ENCODE data around the gene FGD4.
"Not testable (repeated sequence)": the region's sequence is repeated elsewhere in the genome, so short reads cannot be mapped to it uniquely, and the experiment has no call there.

The FGD4 gene

DNA sequence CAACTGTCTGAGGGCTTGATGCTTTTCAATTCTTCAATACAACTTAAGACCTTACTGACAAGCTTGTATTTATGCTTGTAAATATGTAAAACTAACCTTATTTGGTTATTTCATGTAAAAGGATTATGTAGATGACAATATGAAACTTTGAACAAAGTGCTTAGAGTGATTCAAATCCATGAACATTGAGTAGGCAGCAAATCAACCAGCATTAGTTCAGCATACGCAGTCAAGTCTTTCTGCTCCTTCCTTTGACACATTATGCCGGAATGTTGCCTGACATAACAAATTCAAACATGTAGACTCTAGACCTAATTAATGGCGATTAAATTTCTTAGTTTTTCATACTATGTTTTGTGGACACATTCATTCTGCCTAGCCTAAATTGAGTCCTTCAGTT is 105.2 kb downstream of the FGD4 start:
- DNase-seq (ENCODE audit: low read depth): no peak
- TF ChIP-seq, protein P1, sequence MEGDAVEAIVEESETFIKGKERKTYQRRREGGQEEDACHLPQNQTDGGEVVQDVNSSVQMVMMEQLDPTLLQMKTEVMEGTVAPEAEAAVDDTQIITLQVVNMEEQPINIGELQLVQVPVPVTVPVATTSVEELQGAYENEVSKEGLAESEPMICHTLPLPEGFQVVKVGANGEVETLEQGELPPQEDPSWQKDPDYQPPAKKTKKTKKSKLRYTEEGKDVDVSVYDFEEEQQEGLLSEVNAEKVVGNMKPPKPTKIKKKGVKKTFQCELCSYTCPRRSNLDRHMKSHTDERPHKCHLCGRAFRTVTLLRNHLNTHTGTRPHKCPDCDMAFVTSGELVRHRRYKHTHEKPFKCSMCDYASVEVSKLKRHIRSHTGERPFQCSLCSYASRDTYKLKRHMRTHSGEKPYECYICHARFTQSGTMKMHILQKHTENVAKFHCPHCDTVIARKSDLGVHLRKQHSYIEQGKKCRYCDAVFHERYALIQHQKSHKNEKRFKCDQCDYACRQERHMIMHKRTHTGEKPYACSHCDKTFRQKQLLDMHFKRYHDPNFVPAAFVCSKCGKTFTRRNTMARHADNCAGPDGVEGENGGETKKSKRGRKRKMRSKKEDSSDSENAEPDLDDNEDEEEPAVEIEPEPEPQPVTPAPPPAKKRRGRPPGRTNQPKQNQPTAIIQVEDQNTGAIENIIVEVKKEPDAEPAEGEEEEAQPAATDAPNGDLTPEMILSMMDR (IDR thresholded peaks at IDR 0.05; ENCODE audit: low read depth, low read length, missing control alignments): no peak

DNA sequence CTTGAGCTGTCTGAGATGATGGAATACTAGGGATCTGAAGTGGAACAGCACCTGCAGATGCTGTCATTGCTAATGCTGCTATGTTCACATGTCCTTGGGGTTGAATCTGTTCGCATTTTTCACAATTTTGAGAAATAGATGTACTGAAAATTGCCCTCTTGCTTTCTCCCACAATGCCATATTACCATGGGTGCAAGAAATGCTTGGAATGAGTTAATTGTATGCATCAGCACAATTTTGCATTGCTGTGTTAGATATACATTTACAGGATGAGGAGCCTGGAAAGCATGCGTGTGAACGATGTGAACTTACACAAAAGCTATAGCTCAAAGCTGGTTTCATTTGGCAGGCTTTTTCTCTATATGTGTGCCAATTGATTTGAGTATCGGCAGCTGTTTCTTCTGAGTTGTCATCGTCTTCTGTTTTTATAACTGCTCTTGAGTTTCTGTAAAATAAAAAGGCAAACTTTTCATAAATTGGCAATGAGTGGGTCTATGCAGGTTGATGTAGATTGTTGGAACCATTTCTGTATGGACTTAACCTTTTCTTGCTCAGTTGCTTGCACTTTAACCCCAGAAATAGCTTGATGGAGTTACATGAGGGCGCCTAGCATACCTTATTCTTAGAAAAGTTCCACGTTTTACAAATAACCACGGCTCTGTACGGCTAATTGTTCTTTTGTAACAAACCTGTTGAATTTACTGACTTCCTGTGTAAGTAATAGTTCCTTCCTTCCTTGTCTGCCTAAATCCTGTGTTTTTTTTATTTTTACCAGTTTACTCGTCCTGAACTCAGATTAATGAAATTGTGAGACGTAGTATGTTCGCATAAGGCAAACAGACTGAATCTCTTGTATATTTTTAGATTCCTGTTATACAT is 105.9 kb downstream of the FGD4 start:
- H3K4me3 ChIP-seq (ENCODE audit: low read depth, low read length): no peak overlapping the region
- TF ChIP-seq, protein P1 (IDR thresholded peaks at IDR 0.05; ENCODE audit: low read depth, low read length, missing control alignments): no peak
- DNase-seq (ENCODE audit: low read depth): no peak

More for the DNA sequence above, 105.2 kb downstream of the FGD4 start:
- no peak overlapping the region for H3K4me3 ChIP-seq (ENCODE audit: low read depth, low read length)

DNA sequence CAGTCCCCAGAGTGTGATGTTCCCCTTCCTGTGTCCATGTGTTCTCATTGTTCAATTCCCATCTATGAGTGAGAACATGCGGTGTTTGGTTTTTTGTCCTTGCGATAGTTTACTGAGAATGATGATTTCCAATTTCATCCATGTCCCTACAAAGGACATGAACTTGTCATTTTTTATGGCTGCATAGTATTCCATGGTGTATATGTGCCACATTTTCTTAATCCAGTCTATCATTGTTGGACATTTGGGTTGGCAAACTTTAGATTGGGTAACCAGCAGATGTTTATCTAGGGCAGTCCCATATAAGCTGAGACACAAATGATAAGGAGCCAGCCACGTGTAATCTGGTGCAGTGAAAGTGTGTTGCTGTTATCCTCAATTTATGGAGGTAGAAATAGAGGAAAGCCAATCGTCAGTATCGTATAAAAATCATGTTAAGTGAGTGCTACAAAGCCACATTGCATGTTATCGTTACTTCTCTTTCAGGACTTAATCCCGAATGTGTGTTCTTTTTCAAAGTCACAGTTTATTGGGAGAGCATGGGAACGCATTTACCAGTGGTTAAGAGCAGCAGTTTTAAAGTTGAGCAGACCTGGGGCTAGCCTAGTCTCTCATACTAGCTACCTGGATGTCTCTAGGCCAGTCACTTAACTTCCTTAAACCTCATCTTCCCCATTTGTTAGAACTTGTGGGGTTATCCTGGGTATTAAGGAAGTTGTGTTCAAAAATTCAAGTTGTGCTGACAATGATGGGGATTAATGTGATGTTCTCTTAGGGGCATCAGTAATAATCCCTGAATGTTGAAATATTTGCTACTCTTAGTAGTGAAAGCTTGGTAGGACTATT is 108.0 kb downstream of the FGD4 start:
- H3K4me3 ChIP-seq (ENCODE audit: low read depth, low read length); DNase-seq (ENCODE audit: low read depth): not testable (repeated sequence)

DNA sequence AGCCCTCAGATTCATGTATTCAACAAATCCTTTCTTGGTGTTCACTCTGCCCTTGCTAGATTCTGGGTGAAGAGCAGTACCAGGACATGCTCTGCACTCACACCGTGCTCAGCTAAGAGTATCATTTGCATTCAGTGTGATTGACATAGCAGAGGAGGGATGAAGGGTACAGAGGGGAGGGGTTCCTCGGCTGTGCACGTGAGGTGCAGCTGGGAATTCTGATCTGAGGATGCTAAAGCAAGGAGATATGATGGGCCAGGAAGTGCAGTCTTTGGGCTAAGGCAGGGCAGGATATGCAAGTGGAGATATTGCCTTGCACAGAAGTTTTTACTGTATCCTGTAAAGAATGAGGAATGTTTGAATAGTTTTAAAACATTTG is 108.6 kb downstream of the FGD4 start:
- TF ChIP-seq, protein P1 (IDR thresholded peaks at IDR 0.05; ENCODE audit: low read depth, low read length, missing control alignments): no peak
- DNase-seq (ENCODE audit: low read depth): no peak
- no peak overlapping the region for H3K4me3 ChIP-seq (ENCODE audit: low read depth, low read length)

DNA sequence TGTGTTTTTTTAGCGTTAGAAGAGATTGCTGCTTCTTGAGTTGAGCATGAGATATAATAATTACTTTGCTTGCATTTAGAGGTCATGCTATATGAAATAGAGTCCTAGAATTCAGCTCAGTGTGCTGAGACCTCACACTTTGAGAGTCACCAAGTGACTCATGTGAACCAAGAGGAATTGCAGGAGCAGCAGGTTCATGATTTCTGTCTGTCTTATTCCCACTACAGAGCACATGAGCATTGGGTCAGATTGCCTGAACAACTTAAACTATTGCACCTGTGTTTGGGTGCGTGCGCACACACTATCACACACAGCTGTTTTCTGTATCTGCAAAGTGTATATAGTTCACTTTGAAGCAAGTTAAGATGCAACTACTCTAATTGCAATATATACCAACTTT is 109.3 kb downstream of the FGD4 start:
- H3K4me3 ChIP-seq (ENCODE audit: low read depth, low read length): no peak overlapping the region
- TF ChIP-seq, protein P1 (IDR thresholded peaks at IDR 0.05; ENCODE audit: low read depth, low read length, missing control alignments): no peak
- DNase-seq (ENCODE audit: low read depth): no peak

DNA sequence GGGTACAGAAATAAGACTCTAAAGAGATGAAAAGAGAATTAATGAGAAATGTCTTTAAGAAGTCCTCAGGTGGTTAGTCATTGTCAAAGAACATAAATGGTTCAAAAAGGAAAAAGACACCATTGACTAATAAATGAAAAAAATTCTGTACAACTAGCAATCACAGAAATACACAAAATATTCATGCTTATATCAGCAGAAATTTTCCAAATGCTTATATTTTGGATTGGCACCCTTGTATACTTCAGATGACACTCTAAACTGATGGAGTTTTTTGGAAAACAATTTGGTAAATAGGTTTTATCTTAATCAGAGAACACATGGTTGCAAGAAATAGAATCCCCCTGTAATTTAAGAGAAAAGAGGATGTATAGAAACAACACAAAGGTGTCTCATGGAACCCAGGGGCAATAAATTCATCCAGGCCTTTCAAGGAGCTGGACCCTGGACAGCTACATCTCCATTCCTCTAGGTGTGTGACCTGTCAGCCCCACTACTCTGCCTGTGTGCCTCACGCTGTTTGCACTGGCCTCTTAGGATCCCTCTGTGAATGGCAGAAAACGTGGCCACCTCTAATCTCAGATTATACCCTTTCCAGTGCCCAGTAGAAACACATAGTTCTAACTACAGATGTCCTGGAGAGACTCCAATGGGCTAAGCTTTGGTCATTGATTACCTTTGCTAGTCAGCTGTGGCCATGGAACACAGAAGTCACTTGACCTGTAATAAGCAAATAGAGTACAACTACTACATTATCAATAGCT is 110.2 kb downstream of the FGD4 start:
- TF ChIP-seq, protein P1 (IDR thresholded peaks at IDR 0.05; ENCODE audit: low read depth, low read length, missing control alignments): no peak
- no peak for DNase-seq (ENCODE audit: low read depth)
- H3K4me3 ChIP-seq (ENCODE audit: low read depth, low read length): no peak overlapping the region

DNA sequence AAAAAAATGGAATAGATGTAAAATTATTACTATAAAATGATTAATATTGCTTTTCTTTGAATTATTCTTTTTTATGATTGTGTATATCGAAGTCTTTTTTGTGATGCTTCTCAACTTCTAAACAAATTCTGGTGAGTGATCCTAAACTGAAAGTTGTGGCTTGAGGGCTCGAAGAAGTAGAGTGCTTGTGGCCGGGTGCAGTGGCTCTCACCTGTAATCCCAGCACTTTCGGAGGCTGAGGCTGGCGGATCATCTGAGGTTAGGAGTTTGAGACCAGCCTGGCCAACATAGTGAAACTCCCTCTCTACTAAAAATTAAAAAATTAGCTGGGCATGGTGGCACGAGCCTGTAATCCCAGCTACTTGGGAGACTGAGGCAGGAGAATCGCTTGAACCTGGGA is 112.6 kb downstream of the FGD4 start:
- DNase-seq (ENCODE audit: low read depth); H3K4me3 ChIP-seq (ENCODE audit: low read depth, low read length): not testable (repeated sequence)

Data from GM12864 (cell line).